Loucy (cell line): ENCODE measurements around the gene PROP1.
"Not testable (repeated sequence)": the region's sequence is repeated elsewhere in the genome, so short reads cannot be mapped to it uniquely, and the experiment has no call there.

Source experiments
- H2AFZ ChIP-seq: fragments of 200-600 bp; sonication (generic); 2 replicates; pipeline ENCODE4 v1.6.0; 2016; ENCODE audit warnings: antibody characterized with exemption, mild to moderate bottlenecking, low read length, moderate library complexity
- H3F3A ChIP-seq: fragments of 200-600 bp; 2 replicates; pipeline ENCODE4 v1.6.0; 2016; ENCODE audit warnings: antibody characterized with exemption, low read depth, mild to moderate bottlenecking
- H3K27me3 ChIP-seq: fragments of 200-600 bp; sonication (generic); 2 replicates; pipeline ENCODE4 v1.6.1; 2014; ENCODE audit warnings: low read length, mild to moderate bottlenecking; ENCODE audit not compliant: insufficient read depth, poor library complexity, severe bottlenecking
- H3K36me3 ChIP-seq: fragments of 200-600 bp; sonication (generic); 2 replicates; pipeline ENCODE4 v1.6.1; 2016; ENCODE audit warnings: low read length; ENCODE audit not compliant: insufficient read depth
- H3K4me1 ChIP-seq: fragments of 200-600 bp; sonication (generic); 2 replicates; pipeline ENCODE4 v1.5.1; 2014; ENCODE audit warnings: low read length, mild to moderate bottlenecking; ENCODE audit not compliant: insufficient read depth, poor library complexity, severe bottlenecking
- H3K4me2 ChIP-seq: fragments of 200-600 bp; sonication (generic); 2 replicates; pipeline ENCODE4 v1.6.0; 2014; ENCODE audit warnings: antibody characterized with exemption, low read length, low read depth, mild to moderate bottlenecking; ENCODE audit not compliant: poor library complexity, severe bottlenecking
- H3K4me3 ChIP-seq: fragments of 200-600 bp; sonication (generic); 2 replicates; pipeline ENCODE4 v1.5.1; 2014; ENCODE audit warnings: low read length, mild to moderate bottlenecking, mixed read lengths; ENCODE audit not compliant: poor library complexity, severe bottlenecking
- H3K79me2 ChIP-seq: fragments of 200-600 bp; sonication (generic); 2 replicates; pipeline ENCODE4 v1.6.1; 2014; ENCODE audit warnings: low read length; ENCODE audit not compliant: insufficient read depth
- H3K9ac ChIP-seq: fragments of 200-600 bp; sonication (generic); 2 replicates; pipeline ENCODE4 v1.6.0; 2014; ENCODE audit warnings: mild to moderate bottlenecking, low read depth, low read length, moderate library complexity; ENCODE audit not compliant: poor library complexity, severe bottlenecking
- H3K9me2 ChIP-seq: fragments of 200-600 bp; sonication (generic); replicated peaks from 2 replicates; pipeline ENCODE4 v1.6.1; 2016; ENCODE audit warnings: low read depth, low read length, mixed read lengths
- H3K9me3 ChIP-seq: fragments of 200-600 bp; sonication (generic); 2 replicates; pipeline ENCODE4 v1.6.1; 2014; ENCODE audit warnings: mild to moderate bottlenecking, antibody characterized with exemption, low read length, low read depth; ENCODE audit not compliant: insufficient read depth
- H4K20me1 ChIP-seq: fragments of 200-600 bp; sonication (generic); 2 replicates; pipeline ENCODE4 v1.6.0; 2014; ENCODE audit warnings: antibody characterized with exemption, low read length, mild to moderate bottlenecking; ENCODE audit not compliant: insufficient read depth, poor library complexity, severe bottlenecking
- EZH2phosphoT487 ChIP-seq: fragments of 200-600 bp; IDR thresholded peaks from 2 replicates; pipeline ENCODE4 v1.6.1; 2018; ENCODE audit warnings: antibody characterized with exemption, mild to moderate bottlenecking, moderate library complexity, borderline replicate concordance
- TF ChIP-seq, protein P1 (sequence below): fragments of 200-600 bp; sonication (generic); conservative IDR thresholded peaks from 2 replicates; pipeline ENCODE4 v1.5.1; 2014; ENCODE audit warnings: mild to moderate bottlenecking, antibody characterized with exemption, low read length

The PROP1 gene

DNA sequence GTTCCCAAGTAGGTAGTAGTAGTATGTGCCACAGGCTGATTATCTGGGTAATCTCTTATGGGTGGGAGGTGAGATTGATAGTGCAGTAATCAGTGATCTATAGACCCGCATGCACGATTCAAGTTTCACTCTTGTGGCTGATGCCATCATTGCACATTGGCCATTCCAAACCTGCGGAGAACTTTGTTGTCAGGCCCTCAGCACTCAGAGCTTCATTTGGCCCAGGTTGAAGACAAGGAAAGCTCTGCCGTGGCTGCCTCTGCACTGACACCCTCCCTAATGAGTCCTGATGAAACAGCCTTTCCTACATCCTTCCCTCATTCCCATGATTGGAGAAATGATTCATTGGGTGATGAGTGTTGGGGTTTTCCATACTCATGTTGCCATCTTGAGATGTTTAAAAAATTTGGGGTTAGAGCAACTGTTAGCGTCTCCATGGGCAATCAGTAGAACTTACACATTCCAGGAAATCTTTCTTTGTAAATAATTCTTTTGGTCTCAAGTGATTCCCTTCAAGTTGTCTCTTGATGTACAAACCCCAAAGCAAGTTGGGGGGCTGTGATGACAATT, 22.9 kb downstream of the PROP1 start:
- no peaks in the 10 kb centered on the region for H3K4me1 ChIP-seq
- H3K79me2 ChIP-seq: no peaks in the 10 kb centered on the region
- no peak for TF ChIP-seq EZH2phosphoT487
- TF ChIP-seq, protein P1, sequence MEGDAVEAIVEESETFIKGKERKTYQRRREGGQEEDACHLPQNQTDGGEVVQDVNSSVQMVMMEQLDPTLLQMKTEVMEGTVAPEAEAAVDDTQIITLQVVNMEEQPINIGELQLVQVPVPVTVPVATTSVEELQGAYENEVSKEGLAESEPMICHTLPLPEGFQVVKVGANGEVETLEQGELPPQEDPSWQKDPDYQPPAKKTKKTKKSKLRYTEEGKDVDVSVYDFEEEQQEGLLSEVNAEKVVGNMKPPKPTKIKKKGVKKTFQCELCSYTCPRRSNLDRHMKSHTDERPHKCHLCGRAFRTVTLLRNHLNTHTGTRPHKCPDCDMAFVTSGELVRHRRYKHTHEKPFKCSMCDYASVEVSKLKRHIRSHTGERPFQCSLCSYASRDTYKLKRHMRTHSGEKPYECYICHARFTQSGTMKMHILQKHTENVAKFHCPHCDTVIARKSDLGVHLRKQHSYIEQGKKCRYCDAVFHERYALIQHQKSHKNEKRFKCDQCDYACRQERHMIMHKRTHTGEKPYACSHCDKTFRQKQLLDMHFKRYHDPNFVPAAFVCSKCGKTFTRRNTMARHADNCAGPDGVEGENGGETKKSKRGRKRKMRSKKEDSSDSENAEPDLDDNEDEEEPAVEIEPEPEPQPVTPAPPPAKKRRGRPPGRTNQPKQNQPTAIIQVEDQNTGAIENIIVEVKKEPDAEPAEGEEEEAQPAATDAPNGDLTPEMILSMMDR: no peak
- no peaks in the 10 kb centered on the region for H3K36me3 ChIP-seq
- H2AFZ ChIP-seq: no peak overlapping the region
- no peaks in the 10 kb centered on the region for H3K9me3 ChIP-seq
- no peak overlapping the region for H3K4me2 ChIP-seq
- no peaks in the 10 kb centered on the region for H3F3A ChIP-seq
- no peaks in the 10 kb centered on the region for H4K20me1 ChIP-seq
- H3K9ac ChIP-seq: no peak overlapping the region
- H3K4me3 ChIP-seq: no peak overlapping the region
- H3K9me2 ChIP-seq: no peaks in the 10 kb centered on the region
- H3K27me3 ChIP-seq: no peaks in the 10 kb centered on the region

DNA sequence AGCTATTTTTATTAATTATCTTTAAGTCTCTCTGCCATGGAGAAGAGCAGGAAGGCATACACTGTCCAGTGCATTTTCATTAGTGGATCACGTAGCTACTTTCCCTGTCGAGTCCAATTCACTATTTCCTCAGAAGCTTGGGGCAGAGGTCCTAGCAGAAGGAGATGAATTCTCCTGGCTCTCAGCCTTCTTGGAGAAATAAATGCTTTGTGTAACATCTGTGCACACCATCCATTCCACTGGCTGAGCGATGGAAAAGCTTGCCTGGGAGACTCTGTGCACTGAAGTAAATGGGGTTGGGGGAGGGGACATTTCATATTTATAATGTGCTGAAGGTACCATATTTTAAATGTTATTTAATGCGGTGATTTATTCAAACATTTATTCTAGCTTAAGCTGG, 23.4 kb downstream of the PROP1 start:
- Histone ChIP-seq H3K79me2 (no peaks in the 10 kb centered on the region), H3F3A (no peaks in the 10 kb centered on the region), H3K9me2 (no peaks in the 10 kb centered on the region), H3K4me3 (no peak overlapping the region), H2AFZ (no peak overlapping the region), H3K27me3 (no peaks in the 10 kb centered on the region), H3K9me3 (no peaks in the 10 kb centered on the region), H3K9ac (no peak overlapping the region), H4K20me1 (no peaks in the 10 kb centered on the region), H3K36me3 (no peaks in the 10 kb centered on the region), H3K4me1 (no peaks in the 10 kb centered on the region), H3K4me2 (no peak overlapping the region)
- TF ChIP-seq, protein P1: no peak
- no peak for TF ChIP-seq EZH2phosphoT487

DNA sequence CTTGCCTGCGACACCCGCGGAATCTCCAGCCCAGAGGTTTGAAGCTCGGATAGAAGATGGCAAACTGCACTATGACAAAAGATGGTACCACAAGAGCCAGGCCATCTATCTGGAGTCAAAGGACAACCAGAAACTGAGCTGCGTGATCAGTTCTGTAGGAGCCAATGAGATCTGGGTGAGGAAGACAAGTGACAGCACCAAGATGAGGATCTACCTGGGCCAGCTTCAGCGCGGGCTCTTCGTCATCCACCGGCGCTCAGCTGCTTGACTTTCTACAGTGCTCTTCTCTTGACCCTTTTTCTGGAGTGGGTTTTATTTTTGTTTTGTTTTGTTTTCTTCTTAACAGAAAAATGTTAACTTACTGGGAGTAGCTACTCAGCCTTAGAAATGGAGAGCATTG, 24.0 kb downstream of the PROP1 start:
- H4K20me1 ChIP-seq, H3K4me3 ChIP-seq, H3K9me2 ChIP-seq, H3K36me3 ChIP-seq, H2AFZ ChIP-seq, H3K9me3 ChIP-seq, H3K4me1 ChIP-seq, H3K27me3 ChIP-seq, H3K4me2 ChIP-seq, H3K9ac ChIP-seq, H3F3A ChIP-seq, H3K79me2 ChIP-seq: not testable (repeated sequence)

DNA sequence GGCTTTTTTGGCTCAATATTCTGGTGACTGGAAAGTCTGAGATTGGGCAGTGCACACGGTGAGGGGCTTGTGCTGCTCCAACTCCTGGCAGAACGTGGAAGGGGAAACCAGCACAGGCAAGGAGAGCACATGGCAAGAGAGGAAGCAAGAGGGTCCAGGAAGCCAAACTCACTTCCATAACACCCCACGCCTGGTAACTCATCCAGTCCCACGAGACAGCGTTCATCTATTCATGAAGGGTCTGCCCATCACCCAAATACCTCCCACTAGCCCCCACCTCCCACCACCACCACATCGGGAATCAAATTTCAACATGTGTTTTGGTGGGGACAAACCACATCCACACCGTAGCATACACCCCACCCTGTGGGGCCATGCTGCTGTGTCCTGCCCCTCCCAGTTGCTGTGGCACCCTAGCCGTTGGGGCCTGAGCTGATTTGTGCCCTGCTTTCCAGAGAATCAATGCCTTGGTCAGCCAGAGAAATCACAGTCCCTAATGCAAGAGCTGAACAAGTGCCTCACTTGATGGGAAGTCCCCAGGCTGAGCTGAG, 27.3 kb downstream of the PROP1 start:
- no peaks in the 10 kb centered on the region for H3K9me2 ChIP-seq
- no peaks in the 10 kb centered on the region for H3K27me3 ChIP-seq
- H3K36me3 ChIP-seq: no peaks in the 10 kb centered on the region
- H4K20me1 ChIP-seq: no peaks in the 10 kb centered on the region
- no peaks in the 10 kb centered on the region for H3K9me3 ChIP-seq
- H2AFZ ChIP-seq: no peak overlapping the region
- H3K79me2 ChIP-seq: no peaks in the 10 kb centered on the region
- no peak overlapping the region for H3K4me3 ChIP-seq
- no peak overlapping the region for H3K4me2 ChIP-seq
- no peak for TF ChIP-seq EZH2phosphoT487
- TF ChIP-seq, protein P1: no peak
- H3K4me1 ChIP-seq: no peaks in the 10 kb centered on the region
- H3K9ac ChIP-seq: no peak overlapping the region
- H3F3A ChIP-seq: no peaks in the 10 kb centered on the region
